Measurements from ENCODE around the gene SNX30.
A peak's percentile ranks its signal among the peaks of the same experiment; 100 is the strongest.

The SNX30 gene

GRCh38 chr9:112831281-112831851, 80.8 kb downstream of the SNX30 start:
- DNase-seq, result no peak

GRCh38 chr9:112831969-112832368, 81.4 kb downstream of the SNX30 start:
- no peak for DNase-seq

- no peak for DNase-seq
Observed at GRCh38 chr9:112833081-112833480, 82.5 kb downstream of the SNX30 start.

- no peak for DNase-seq
Observed at GRCh38 chr9:112836394-112836793, 85.8 kb downstream of the SNX30 start.

GRCh38 chr9:112838342-112838741, 87.8 kb downstream of the SNX30 start:
- DNase-seq, result no peak

GRCh38 chr9:112839331-112839730, 88.8 kb downstream of the SNX30 start:
- no peak for DNase-seq

GRCh38 chr9:112841261-112841660, 90.7 kb downstream of the SNX30 start:
- DNase-seq, result no peak

- no peak for DNase-seq
Observed at GRCh38 chr9:112842555-112842954, 92.0 kb downstream of the SNX30 start.

- DNase-seq, result peak; percentile 68
Observed at GRCh38 chr9:112844771-112845542, 94.4 kb downstream of the SNX30 start.

GRCh38 chr9:112846528-112847488, 96.2 kb downstream of the SNX30 start:
- DNase-seq, result peak; percentile 62

GRCh38 chr9:112848316-112849151, 98.0 kb downstream of the SNX30 start:
- DNase-seq, result no peak

- DNase-seq, result no peak
Observed at GRCh38 chr9:112849363-112849922, 98.9 kb downstream of the SNX30 start.

- no peak for DNase-seq
Observed at GRCh38 chr9:112850840-112851239, 100.3 kb downstream of the SNX30 start.

GRCh38 chr9:112852741-112853504, 102.4 kb downstream of the SNX30 start:
- DNase-seq, result no peak

GRCh38 chr9:112853882-112854585, 103.5 kb downstream of the SNX30 start:
- no peak for DNase-seq

- DNase-seq, result no peak
Observed at GRCh38 chr9:112854657-112855056, 104.1 kb downstream of the SNX30 start.

- DNase-seq, result no peak
Observed at GRCh38 chr9:112856200-112856599, 105.6 kb downstream of the SNX30 start.

- no peak for DNase-seq
Observed at GRCh38 chr9:112856843-112857242, 106.3 kb downstream of the SNX30 start.

GRCh38 chr9:112858005-112858404, 107.4 kb downstream of the SNX30 start:
- no peak for DNase-seq

GRCh38 chr9:112858625-112859147, 108.1 kb downstream of the SNX30 start:
- DNase-seq, result no peak

GRCh38 chr9:112860451-112860850, 109.9 kb downstream of the SNX30 start:
- no peak for DNase-seq

Measured in fibroblast of upper back skin (primary cell).